Activated T-cell treated with anti-CD3 and anti-CD28 coated beads for 48 hours (primary cell): ENCODE measurements around the gene ANXA2R.
"Not testable (repeated sequence)": the region's sequence is repeated elsewhere in the genome, so short reads cannot be mapped to it uniquely, and the experiment has no call there.

Experiments used
- DNase-seq: peaks from one replicate; pipeline ENCODE4 v3.0.0-alpha.2; 2020; ENCODE audit warnings: low read depth

The ANXA2R gene

GRCh38 chr5:43060020-43060419 is 19.9 kb upstream of the ANXA2R start:
- DNase-seq: not testable (repeated sequence)

DNA sequence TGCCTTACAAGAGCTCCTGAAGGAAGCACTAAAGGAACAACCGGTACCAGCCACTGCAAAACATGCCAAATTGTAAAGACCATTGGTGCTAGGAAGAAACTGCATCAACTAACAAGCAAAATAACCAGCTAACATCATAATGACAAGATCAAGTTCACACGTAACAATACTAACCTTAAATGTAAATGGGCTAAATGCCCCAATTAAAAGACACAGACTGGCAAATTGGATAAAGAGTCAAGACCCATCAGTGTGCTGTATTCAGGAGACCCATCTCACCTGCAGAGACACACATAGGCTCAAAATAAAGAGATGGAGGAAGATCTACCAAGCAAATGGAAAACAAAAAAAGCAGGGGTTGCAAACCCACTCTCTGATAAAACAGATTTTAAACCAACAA is 15.0 kb upstream of the ANXA2R start:
- not testable (repeated sequence) for DNase-seq

DNA sequence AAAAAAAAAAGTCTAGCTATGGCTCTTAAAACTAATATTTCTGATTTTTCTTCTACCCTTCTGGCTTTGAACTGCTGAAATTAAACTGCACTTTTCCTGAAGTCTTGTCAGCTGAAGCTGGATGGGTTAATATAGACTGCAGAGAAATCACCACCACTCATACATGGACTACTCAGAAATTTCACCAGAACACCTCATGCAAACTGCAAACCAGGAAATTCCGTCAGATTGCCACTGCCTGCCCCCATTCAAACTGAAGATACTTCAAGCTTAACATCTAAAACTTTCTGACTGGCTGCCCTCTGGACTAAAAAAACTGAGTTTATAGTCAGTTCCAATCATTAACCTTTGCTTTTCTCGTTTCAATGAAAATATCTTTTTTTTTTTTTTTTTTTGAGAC is 11.6 kb upstream of the ANXA2R start:
- no peak for DNase-seq

DNA sequence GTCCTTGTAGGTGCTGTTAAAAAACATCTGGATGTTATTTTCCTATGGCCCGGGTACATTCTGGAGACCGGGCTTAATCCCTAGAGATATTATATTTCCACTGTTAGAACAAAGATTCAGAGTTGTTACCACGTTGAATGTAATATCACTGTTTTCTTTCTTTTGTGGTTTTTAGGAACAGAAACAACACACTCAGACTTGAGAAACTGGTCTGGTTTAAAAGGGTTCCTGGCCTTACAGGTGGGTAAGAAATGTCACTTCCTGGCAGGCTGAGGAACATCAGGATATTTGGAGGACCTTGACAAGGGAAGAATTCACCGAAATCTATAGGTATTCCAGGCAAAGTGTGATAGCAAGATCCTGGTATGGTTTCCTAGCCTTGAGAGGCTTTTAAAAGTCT is 10.3 kb upstream of the ANXA2R start:
- DNase-seq: no peak

- no peak for DNase-seq
Observed at GRCh38 chr5:43049236-43049635, 9.1 kb upstream of the ANXA2R start.

- no peak for DNase-seq
Observed at GRCh38 chr5:43046474-43046873, 6.4 kb upstream of the ANXA2R start.

GRCh38 chr5:43045236-43045635 is 5.1 kb upstream of the ANXA2R start:
- no peak for DNase-seq

DNA sequence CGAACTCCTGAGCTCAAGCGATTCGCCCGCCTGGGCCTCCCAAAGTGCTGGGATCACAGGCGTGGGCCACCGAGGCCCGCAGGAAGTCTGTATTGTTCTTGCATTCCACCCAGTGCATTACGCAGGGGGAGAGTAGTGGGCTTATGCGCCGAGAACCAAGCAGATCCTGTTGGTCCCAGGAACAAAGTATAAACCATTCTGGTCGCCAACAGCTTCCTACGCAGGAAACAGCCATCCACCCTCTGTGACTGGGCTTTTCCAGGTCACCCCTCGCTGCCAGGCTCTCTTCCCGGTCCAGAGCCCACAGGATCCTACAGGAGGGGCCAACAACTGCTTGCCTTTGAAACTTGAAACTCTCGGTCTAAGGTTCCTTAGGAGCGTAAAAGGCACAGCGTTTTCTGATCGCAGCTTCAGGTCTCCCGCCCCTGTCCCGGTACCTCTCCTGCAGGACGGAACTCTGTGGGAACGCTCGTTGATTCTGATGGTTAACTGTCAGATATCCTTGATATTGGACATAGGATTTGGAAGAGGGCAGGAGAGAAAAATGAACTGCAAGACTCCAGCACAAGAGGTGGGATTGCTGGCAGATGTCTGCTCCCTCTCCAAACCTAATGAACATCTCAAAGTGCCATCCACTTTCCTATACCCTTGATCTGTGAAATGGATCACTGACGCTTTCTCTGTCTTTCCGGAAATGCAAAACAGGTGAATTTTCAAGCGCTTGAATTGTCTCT is 4.2 kb upstream of the ANXA2R start:
- DNase-seq: no peak

GRCh38 chr5:43043400-43043756 is 3.3 kb upstream of the ANXA2R start:
- no peak for DNase-seq

- peak; percentile 67 for DNase-seq
Observed at GRCh38 chr5:43042626-43043399, 2.7 kb upstream of the ANXA2R start.

DNA sequence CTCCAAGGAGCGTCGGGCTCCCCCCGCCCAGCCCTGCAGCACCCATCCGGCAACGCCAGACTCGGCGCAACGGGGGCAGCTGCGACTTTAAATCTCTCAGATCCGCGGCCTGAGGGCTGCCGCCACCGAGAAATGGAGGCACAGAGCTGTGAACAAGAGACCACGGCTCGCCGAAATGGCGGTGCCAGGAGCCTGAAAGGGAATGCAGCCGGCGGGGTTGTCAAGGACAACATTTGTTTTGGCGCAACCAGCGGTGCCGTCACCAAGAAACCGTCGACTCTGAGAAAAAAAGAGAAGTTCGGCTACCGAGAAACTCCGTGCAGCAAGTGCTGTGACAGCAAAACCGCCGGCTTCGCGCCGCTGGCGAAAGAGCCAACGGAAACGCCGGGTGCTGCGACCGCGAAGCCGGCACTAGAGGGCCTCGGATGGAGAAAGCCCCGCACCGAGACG is 2.1 kb upstream of the ANXA2R start:
- peak; percentile 71 for DNase-seq

GRCh38 chr5:43041669-43042175 is 1.6 kb upstream of the ANXA2R start:
- DNase-seq: no peak

DNA sequence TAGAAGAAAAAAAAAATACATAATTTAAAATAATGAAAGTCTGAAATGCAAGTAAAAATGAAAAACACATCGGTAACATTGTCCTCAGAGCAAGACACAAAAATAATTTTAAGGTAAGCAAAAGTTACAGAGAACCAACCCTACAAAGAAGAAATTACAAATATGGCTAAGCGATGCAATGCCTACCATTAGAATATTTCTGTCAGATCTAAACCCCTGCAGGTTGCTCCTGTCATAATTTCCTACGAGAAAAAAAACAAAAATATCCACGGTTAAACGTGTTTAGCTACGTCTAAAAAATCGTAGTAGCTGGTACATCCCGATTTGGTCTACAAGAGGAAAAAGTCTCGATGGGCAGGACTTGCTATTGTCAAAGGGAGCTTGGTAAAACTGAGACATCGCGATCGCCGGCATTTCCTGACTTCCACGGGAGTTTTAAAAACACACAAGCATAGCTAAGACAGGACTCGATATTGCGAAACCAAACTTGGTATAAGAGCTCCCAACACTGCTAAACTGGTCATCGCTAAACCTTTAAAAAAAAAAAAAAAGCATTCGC is 1.1 kb upstream of the ANXA2R start:
- no peak for DNase-seq

GRCh38 chr5:43039471-43040286 is 440 bp downstream of the ANXA2R start:
- no peak for DNase-seq

DNA sequence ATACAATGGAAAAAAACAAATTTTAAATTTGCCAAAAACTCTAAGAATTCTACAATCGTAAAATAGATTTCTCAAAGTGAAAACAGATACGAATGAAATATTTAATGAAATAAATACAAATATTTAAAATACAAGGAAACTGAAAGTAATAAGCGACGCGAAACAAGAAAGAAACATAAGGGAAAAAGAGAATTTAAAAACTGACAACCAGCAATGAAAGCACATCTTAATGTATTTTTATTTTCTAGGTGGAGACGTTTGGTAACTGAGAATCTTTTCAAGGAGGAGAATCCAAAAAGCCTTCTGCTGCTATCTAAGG is 1.0 kb downstream of the ANXA2R start:
- DNase-seq: no peak

GRCh38 chr5:43038496-43038989 is 1.6 kb downstream of the ANXA2R start:
- DNase-seq: no peak

DNA sequence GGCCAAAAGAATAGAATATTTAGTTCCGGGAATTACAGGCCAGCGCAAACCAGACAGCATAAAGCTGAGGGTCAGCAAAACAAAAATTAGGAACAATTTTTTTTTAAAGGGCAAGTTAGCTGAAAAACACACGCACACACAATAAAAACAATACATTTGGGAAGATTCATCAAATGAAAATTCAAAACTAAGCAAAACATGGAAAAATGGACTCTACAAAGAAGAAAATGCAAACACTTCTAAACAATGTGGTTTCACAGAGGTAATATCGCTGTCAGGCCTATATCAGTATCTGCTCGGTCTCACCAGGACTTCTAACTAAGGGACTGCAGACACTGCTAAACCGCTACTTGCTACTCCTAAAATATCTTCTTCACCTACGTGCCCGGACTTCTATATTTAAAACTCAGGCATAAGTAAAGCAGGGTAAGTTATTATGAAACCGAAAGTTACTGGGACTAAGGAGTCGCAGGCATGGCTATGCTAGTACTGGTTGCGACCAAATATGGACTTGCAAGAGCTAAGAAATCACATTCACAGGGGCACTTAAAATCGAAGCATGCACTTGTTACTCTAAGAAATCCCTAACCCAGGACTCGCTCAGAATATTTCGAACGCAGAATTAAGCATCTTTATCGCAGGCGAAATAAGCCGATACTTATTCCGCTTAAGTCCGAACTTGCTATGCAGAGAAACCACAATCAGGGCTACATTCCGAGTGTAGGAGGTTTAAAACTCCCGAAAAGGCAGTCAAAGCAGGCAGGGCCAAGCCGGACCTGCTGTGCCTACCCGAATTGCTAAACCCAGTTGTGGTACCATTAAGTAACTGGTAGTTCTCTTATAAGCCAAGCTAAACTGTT is 2.3 kb downstream of the ANXA2R start:
- no peak for DNase-seq

DNA sequence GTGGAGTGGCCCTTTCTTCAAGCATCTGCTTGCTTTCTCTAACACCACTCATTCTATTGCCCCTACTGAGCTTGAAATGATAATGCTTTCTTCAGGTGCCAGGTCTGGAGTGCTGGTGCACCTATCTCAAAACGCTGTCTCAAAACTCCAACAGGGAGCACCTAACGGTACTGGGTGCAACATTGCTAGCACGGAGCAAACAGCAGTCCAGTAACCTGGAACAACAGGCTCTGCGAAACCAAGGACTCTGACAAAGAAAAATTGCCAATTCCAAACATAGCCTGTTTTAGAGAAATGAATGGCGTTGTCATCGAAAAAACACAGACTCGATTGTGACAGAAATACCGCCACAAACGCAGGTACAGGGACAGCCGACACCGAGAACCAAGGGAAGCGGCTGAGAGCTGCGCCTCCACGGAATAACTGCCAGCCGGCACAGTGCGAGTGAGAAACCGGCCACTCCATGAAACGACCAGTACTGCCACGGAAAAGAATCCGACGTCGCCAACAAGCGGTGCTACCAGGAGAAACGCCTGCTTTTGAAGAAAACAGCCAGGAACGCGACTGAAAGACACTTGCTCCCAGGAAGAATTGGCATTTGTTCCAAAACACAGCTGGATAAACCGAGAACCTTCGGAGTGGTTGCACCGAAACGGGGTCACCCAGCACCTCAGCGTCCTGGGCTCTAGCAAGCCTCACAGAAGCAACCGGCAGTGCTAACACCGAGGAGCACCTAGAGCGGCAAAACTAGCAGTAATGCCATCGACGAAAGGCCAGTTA is 3.1 kb downstream of the ANXA2R start:
- no peak for DNase-seq

DNA sequence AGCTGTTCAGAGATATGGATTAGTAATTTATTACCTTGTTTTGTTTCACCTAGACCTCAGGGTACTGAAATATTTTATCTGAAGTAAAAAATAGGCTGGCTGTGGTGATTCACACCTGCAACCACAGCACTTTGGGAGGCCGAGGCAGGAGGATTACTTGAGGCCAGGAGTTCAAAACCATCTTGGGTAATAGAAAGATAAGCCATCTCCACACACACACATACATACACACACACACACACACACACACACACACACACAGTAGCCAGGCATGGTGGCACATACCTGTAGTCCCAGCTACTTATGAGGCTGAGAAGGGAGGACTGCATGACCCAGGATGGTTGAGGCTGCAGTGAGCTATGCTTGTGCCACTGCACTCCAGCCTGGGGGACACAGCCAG is 3.7 kb downstream of the ANXA2R start:
- no peak for DNase-seq

GRCh38 chr5:43034591-43034968 is 5.5 kb downstream of the ANXA2R start:
- no peak for DNase-seq
